Pons (tissue), 1 donor: ENCODE results near the gene TRAM2.

Experiments used
- DNase-seq: peaks from one replicate; pipeline ENCODE4 v3.0.0-alpha.2; 2016; ENCODE audit warnings: low spot score

Gene TRAM2

GRCh38 chr6:52510213-52510562 is 66.7 kb downstream of the TRAM2 start:
- no peak for DNase-seq

DNA sequence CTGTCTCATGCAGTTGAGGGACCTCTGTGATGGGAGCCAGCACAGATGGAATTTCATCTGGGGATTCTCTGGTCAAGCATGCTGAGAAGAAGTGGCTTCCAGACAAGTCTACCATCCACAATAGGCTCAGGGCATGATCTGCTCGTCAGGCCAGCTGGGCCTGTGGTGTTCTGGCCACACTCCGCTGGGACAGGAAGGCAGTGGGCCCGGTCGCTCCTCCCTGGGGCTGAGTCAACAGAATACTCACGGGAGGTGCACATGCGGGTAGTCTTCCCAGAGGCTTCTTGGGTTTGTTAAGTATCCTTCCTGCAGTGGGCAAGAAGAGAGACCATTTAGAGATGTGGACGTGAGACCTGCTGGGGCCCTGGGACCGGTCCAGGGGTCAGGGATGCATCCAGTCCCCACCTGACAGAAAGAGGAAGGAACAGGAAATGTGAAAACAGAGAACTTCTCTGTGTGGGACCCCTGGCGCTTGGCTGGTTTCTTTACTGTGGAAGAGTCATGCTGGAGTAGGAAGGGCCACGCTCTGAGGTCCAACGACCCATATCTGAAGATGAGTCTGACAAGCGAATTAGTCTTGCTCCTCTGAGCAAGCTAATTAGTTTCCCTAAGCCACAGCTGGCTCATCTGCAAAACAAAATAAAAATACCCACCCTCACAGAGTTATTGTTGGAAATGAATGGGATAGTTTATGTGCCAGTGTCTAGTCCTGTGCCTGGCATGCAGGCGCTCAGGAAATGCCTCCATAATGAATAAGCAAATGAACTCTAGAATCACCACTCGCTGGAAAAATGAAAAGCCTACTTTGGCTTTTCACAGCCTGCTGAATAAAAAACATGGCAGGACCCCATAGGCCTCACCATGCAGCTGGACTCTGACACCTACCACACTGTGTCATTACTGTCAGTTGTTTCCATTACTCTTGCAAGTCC is 67.3 kb downstream of the TRAM2 start:
- DNase-seq, result no peak

DNA sequence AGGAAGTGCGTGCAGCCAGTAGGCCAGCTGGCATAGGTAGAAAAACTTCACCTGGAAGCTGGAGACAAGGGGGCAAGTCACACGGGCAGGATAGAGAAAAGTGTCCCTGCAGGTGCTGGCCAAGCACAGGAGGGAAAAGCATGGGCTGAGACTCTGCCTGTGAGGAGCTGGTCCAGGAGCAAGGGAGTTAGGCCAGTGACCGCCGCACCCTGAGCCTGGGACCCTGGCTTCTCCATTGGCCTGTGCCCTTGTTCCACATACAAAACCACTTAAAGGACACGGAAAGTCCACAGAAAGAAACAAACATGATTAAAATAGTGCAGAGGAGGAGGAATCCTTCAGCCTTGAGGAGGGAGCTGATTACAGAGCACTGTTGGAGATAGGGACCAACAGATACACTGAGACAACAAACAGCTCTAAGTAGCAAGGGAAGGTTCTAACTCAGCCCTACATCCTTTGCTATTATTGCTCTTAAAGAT is 68.6 kb downstream of the TRAM2 start:
- no peak for DNase-seq

- DNase-seq, result no peak
Observed at GRCh38 chr6:52507557-52508260, 69.2 kb downstream of the TRAM2 start.

DNA sequence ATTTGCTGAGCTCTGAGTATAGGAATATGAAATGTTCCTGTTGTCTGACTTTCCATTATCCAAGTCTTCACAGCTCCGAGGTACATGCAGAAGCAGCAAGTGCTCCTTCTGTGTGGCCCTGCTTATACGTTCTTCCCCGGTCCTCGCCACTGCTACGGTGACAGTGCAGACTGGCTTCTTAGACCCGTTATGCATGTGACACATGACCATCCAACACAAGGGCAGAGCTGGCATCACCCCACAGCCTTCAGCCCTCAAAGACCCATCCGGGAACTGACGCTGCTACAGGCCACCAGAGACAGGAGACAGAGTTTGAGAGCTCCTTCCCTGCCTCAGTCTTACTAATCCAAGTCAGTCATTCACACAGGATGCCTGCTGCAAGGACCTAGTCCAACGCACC is 70.4 kb downstream of the TRAM2 start:
- no peak for DNase-seq

DNA sequence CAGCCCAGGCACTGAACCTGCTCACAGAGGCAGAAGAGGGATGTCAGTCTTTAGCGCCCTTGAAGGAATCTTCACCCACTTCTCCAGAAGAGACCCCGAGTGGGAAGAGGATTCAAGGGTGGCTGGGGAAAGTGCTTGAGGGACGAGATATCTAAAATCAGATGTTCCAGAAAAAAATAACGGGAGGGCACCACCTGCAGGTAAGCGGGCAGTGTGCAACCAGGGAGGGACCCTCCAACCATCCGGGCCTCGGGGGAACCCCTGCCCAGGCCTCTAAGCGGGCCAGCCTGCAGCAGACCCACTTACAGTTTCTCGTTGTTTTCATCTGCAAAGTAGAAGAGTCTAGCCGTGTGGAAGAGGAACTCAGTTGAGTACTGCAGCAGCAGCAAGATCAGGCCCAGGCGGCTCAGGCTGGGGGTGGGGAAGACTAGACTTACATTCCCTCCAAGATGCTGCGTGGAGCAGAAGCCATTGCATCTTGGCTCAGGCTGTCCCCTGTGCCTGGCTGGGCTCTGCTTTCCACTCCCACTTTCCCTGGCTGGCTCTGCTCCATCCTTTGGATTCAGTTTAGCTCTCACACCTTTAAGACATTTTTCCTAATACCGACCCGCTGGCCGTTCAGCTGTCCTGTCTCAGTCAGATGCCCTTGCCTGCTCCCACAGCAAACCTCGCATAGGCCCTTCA is 71.0 kb downstream of the TRAM2 start:
- no peak for DNase-seq

- DNase-seq, result no peak
Observed at GRCh38 chr6:52504782-52505136, 72.1 kb downstream of the TRAM2 start.

DNA sequence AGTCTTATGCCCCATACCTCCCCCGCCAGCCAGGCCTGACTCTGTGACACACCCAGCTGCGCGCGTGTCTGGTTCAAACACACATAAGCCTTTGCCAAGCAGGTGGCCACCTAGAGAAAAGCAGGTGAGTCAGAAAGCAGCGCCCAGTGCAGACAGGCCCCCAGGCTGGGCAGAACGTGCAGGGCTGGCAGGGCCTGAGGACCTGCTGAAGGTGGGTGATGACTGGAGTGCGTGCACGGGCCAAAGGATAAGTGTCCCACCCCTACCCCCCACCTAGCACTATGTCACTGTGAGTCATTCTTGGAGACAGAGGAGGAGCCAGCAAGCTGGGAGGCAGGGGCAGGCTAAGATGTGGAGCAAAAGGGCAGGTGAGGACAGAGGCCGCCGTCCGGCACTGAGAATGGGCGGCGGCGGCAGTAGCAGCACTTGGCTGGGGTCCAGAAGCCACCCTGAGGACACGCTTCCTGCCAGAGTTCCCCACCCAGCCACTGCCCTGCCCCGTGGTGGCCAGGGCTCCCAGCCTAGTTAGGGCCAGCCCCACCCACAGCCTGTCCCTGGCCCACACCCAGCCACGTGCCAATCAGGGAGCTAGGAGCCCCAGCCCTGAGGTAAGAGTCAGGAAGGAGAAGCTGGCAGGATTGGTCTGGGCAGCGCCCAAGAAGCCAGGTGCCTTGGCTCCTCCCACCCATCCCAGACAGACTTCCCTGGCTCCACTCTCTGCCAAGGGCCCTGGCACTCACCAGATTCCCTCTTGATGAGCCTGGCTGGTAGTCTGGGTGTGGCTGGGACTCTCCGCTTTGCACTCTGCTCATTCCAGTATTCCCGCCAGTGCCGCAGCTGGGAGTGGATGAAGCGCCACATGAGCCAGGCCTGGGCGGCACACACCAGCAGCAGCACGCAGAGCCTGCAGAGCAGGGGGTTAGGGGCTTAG is 72.7 kb downstream of the TRAM2 start:
- no peak for DNase-seq

DNA sequence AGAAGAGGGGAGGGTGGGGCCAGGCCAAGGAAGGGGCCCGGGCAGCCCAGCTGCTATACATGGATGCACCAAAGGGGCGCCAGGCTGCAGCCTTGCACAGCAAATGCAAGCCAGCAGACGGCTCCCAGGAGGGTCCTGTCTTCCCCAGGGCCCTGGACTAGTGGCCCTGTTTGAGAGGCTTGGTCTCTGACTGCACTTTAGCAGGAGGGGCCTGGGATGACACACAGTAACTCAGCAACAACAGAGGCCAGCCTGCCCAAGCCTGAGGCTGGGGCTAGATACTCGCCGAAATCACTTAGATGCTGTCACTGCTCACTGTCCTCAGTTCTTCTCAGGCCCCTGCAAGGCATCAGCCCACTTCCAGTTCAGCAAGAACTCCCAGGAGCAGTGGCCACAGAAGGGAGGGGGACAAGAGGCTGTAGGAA is 73.5 kb downstream of the TRAM2 start:
- no peak for DNase-seq

DNA sequence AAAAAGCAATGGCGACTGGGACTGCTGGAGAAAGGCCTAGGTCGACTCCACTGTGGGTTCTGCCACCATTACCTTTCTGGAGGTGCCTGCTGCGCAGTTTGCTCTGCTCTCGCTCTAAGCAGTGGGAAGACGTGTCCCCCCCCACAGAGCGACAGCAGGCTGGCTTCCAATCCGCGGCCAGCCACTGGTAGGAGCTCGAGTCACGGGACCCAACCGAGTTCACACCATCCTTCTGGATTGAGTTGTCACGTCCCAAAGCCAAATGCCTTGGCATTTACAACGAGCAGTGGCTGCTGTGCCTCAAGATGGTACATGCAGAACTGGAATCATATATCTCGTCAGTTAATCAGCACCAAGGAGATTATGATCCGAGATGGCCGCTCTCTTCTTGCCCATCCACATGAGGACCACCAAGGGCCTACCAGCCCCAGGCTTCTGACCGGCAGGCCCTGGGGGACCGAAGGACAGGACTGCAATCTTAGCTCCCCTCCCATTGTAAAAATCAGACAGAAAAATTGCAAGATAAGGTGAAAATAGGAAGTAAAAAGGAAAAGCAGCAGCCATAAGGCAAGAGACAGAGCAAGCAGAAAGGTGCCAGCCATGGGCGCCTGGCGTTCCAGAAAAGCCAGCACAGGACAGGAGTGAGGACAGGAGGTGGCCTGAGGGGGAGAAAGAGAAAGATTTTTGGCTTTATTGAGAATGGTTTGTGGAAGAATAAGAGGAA is 74.4 kb downstream of the TRAM2 start:
- no peak for DNase-seq

- no peak for DNase-seq
Observed at GRCh38 chr6:52500238-52501129, 76.4 kb downstream of the TRAM2 start.

DNA sequence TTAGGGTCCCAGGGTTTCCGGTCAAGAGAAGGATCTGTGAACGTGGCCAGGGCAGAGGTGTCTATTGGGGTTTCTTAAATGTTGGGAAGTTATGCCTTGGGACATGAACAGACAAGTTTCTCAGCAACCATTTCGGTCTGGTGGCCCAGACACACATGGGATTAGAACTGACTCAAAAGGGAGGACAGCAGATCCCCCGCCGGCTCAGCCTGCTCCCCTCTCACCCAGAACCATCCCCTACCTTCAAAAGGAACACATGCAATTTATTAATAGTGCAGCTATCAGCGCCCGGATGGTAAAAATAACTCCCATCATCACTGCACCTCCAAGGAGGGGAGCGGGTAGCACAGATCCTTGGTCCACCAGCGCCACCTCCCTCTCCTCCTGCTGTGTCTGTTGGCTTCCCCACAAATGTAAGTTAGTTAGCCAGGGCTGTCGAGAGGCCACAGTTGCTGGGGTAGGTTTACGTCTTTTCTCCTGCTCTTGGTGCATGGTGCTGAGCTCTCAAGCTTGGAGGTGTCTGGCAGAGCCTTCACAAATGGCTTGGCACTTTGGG is 77.1 kb downstream of the TRAM2 start:
- no peak for DNase-seq

GRCh38 chr6:52499026-52499425 is 77.8 kb downstream of the TRAM2 start:
- no peak for DNase-seq

DNA sequence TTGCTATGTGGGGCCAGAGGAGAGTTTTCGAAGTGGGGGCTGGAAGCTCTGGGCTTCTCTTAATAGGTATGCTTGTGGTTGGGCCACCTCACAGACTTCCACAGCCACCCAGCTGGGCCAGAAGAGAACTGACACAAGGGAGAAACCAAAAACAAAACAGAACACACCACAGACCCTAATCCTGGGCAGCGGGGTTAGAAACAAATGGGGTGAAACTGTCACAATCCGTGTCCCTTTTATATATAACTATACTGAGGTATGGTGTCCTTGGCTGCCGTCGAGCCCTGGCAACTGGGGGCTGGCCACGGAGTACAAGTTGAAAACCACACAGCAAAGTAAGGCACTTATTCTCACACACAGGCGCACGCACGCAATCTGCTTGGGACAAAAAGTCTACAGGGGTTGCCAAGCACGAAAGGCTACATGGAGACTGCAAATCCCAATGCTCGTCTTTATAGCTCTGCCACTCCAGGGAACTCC is 78.3 kb downstream of the TRAM2 start:
- no peak for DNase-seq

DNA sequence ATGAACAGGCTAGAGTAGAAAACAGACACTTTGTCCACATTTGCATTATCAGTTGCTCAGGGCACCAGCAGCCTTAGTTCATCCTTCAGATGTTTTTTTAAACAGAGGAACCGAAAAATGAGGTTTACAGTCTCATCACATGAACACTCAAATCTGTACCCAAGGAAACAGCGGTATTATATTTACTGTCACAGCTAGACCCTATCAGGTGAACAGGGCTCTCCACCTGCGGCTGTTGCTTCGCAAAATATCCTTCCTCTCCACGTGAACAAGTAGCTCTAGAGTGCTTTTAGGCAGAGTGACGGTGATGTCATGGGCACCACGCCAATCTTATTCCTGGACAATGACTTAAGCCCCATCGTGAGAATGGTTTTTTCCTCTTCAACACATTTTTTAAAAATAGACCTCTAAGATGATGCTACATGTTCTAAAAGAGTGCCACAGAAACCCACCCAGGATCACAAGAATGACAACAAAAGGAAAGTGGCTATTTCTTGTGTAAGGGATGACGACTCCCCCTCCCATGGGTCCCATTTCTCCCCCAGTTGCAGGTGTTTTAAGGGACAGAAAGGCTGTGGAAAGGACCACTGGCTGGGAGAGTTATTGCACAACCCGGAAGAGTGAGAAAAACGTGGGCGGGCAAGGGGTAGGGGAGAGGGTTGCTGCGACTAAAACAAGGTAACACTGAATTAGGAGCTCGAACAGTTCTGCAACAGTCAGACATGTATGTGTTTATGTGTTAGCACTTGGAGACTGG is 79.0 kb downstream of the TRAM2 start:
- no peak for DNase-seq

- no peak for DNase-seq
Observed at GRCh38 chr6:52496631-52497030, 80.2 kb downstream of the TRAM2 start.

GRCh38 chr6:52495922-52496321 is 80.9 kb downstream of the TRAM2 start:
- no peak for DNase-seq

DNA sequence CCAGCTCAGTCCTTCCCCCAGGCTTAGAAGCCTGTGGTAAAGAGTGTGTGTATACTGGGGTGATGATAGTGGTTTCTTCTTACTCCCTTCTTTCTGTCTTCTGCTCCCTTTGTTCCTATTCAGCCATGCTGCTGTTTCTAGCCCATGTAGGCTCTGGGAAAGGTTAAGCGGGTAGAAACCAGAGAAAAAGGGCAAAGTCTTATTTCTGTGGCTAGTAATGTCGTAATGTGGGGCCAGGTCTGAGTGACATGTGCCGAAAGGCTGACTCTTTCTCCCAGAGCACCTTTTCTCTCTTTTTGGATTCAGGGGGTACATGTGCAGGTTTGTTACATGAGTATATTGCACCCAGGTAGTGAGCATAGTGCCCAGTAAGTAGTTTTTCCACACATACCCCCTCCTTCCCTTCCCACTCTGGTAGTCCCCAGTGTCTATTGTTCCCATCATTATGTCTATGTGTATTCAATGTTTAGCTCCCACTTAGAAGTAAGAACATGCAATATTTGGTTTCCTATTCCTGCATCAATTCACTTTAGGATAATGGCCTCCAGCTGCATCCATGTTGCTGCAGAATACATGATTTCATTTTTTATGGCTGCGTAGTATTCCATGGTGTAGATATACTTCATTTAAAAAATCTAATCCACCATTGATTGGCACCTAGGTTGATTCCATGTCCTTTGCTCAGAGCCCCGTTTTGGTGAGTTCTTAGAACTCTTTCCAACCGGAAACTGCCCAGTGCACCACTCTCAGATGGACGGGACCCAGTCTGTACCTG is 82.4 kb downstream of the TRAM2 start:
- DNase-seq, result no peak
